K562 (cell line): ENCODE data around the gene COPS9. TPM values are rescaled to one million over a fixed set of nuclear protein-coding genes. Genes with fewer than 3 reads are reported as not detected.

Experiments
- CAMTA2 ChIP-seq: fragments of 250-450 bp; sonication (Bioruptor Pico); conservative IDR thresholded peaks from 2 replicates; pipeline ENCODE4 v1.5.1; 2022
- GABPB1 ChIP-seq: sonication (generic); formaldehyde crosslinking; IDR thresholded peaks from 2 replicates; pipeline ENCODE4 v1.8.0; 2022; ENCODE audit warnings: mild to moderate bottlenecking, missing genetic modification reagents
- RBM39 ChIP-seq: fragments of 200-400 bp; formaldehyde crosslinking; optimal IDR thresholded peaks from 2 replicates; pipeline ENCODE3; 2018; ENCODE audit warnings: low read depth, low read length
- REST ChIP-seq, 2 experiments: fragments of 450-650 bp; formaldehyde crosslinking in 1 of 2; IDR thresholded peaks; 2 replicates each; pipeline versions ENCODE4 v1.4.0 to v1.6.1; 2014 to 2020; ENCODE audit warnings: mild to moderate bottlenecking in 2 of 2, borderline replicate concordance in 1 of 2, low read depth in 1 of 2
- TCF3 ChIP-seq: sonication (generic); formaldehyde crosslinking; IDR thresholded peaks from 2 replicates; pipeline ENCODE4 v1.4.0; 2020; ENCODE audit warnings: mild to moderate bottlenecking, missing genetic modification reagents
- TFE3 ChIP-seq: fragments of 450-650 bp; formaldehyde crosslinking; IDR thresholded peaks from 2 replicates; pipeline ENCODE4 v1.4.0; 2020; ENCODE audit warnings: mild to moderate bottlenecking, mixed read lengths
- polyA plus RNA-seq, 8 experiments: library from polyadenylated mRNA; depleted of rRNA in 4 of 8; stranded (reverse) in 5 of 8; unstranded in 3 of 8; fragments of >200 nt; fragmentation: Nextera tagmentation in 2 of 8; fragmentation: Illumina TruSeq in 1 of 8; extraction: Ambion mirVana in 2 of 8; extraction: Trizol in 1 of 8; gene quantifications; 2 replicates each; pipeline versions ENCODE4 v1.2.1 to v1.2.3, GENCODE V29; 2011 to 2014; ENCODE audit warnings: inconsistent platforms in 1 of 8, missing spikeins in 1 of 8
- total RNA-seq, 7 experiments: library from RNA; depleted of rRNA in 6 of 7; stranded (reverse); fragments of >200 nt in 6 of 7; fragmentation: Illumina TruSeq in 2 of 7; extraction: Trizol in 2 of 7; gene quantifications; 2 replicates each; pipeline versions ENCODE4 v1.2.1 to v1.2.3, GENCODE V29; 2011 to 2021; ENCODE audit warnings: low replicate concordance in 1 of 7

The COPS9 gene
- total and polyA plus RNA-seq, 9 of the 15 experiments (the other 6 are each of a cell fraction or from before 2014, with no cell fraction given), result 55.0 to 281 (median 99.9) TPM

DNA sequence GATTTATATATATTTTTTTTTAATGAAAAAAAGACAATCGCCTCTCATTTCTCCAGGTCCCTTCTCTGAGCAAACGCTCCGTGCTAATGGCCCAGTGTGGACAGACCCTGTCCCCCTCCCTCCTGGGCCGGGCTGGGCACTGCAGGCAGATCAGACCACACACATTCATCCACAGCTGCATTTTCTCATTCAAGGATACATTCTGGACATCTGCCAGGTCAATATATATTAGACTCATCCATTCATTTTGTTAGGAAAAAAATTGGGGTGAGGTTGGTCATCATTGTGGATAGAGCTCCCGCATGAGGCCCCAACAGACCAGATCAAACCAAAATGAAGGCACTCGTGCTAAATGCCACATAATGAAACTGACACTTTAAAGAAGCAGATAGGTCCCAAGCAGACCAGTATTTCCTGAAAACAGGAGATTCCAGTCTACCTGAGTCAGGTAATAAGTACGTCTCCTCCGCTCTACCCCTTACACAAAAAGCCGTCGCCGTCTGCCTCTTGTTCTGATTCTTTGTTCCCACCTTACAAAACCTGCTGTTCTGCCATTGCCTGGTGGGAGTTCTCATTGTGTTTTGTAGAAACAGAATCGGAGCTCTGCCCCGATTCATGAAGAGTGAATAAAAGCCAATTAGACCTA lies 19.8 kb upstream of the COPS9 start (continued):
- no peak for TF ChIP-seq TCF3
- no peak for TF ChIP-seq CAMTA2 (CRISPR knock-in tag)
- TF ChIP-seq RBM39, result no peak
- no peak for TF ChIP-seq REST (IDR thresholded peaks at IDR 0.05; ENCODE audit: borderline replicate concordance)
- TF ChIP-seq REST (CRISPR knock-in tag; IDR thresholded peaks at IDR 0.05; ENCODE audit: low read depth), result no peak
- no peak for TF ChIP-seq TFE3
- TF ChIP-seq GABPB1 (CRISPR knock-in tag), result no peak
